Measurements from ENCODE around the gene CD300LD.
"Not testable (repeated sequence)": the region's sequence is repeated elsewhere in the genome, so short reads cannot be mapped to it uniquely, and the experiment has no call there.

DNA sequence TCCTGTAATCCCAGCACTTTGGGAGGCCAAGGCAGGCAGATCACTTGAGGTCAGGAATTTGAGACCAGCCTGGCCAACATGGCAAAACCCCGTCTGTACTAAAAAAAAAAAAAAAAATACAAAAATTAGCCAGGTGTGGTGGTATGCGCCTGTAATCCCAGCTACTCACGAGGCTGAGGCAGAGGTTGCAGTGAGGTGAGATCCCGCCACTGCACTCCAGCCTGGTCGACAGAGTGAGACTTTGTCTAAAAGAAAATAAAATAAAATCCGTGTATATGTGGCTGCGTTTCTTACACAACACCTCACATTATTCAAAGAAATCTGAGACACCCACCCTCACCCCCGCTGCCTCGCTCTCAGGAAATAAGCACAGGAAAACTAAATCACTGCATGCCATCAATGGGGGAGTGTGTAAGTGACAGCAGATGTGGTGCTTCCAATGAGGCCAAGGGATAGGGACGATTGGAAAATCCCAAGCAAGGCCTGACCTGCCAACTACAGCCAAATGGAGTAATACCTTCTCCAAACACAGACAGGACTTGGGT is 44.5 kb upstream of the CD300LD start:
- TF ChIP-seq, protein P1, sequence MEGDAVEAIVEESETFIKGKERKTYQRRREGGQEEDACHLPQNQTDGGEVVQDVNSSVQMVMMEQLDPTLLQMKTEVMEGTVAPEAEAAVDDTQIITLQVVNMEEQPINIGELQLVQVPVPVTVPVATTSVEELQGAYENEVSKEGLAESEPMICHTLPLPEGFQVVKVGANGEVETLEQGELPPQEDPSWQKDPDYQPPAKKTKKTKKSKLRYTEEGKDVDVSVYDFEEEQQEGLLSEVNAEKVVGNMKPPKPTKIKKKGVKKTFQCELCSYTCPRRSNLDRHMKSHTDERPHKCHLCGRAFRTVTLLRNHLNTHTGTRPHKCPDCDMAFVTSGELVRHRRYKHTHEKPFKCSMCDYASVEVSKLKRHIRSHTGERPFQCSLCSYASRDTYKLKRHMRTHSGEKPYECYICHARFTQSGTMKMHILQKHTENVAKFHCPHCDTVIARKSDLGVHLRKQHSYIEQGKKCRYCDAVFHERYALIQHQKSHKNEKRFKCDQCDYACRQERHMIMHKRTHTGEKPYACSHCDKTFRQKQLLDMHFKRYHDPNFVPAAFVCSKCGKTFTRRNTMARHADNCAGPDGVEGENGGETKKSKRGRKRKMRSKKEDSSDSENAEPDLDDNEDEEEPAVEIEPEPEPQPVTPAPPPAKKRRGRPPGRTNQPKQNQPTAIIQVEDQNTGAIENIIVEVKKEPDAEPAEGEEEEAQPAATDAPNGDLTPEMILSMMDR (IDR thresholded peaks at IDR 0.05), result not testable (repeated sequence)
- not testable (repeated sequence) for TF ChIP-seq POLR2A, POLR2AphosphoS5 (IDR thresholded peaks at IDR 0.05)

Data from prostate gland (tissue), 2 donors.